ENCODE data around the gene MBP. TPM values are rescaled to one million over a fixed set of nuclear protein-coding genes. Genes with fewer than 3 reads are reported as not detected.
A peak's percentile ranks its signal among the peaks of the same experiment; 100 is the strongest.

Gene MBP
- total and polyA plus RNA-seq, 10 donors, result 11.1 to 96.0 (median 70.8) TPM

DNA sequence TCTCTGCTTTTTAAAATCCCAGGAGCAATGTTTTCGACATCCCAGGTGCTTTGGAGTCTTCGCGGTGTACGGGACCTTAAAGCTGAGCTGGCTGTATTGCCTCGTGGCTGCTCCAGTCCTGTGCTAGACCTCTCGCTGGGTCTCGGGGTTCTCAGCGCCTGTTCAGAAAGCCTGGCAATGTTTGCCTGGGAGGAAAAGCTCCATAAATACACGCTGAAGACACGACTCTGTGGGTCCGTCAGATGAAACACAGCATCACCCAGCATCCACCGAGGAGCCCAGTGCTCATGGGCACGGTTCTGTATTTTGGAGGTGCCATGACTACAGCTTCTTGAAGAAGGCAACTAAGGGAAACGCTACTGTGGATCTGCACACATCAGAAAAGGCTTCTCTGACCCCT lies 21.6 kb downstream of the MBP start:
- peak overlapping the region in 5 of 8 donors; percentile 46 to 91 (median 89) for H3K27ac ChIP-seq
- WGBS, 5 donors, result 93 to 97% (median 93%) methylated on average over 12 to 14 of the region's 14 CpGs
- H3K9me3 ChIP-seq, result no peaks in the 10 kb centered on the region
- no peak overlapping the region for H3K4me3 ChIP-seq
- intact Hi-C loops (cut with DNase I; ENCODE audit: low total_unique reads), result no loop called here
- peaks cover 50 to 100% (median 93%) of the 10 kb centered on the region in 6 donors for H3K4me1 ChIP-seq
- DNase-seq, result no peak
- TF ChIP-seq POLR2AphosphoS5 (IDR thresholded peaks at IDR 0.05), result no peak
- no peak for TF ChIP-seq POLR2A (IDR thresholded peaks at IDR 0.05)
- TF ChIP-seq, protein P1, sequence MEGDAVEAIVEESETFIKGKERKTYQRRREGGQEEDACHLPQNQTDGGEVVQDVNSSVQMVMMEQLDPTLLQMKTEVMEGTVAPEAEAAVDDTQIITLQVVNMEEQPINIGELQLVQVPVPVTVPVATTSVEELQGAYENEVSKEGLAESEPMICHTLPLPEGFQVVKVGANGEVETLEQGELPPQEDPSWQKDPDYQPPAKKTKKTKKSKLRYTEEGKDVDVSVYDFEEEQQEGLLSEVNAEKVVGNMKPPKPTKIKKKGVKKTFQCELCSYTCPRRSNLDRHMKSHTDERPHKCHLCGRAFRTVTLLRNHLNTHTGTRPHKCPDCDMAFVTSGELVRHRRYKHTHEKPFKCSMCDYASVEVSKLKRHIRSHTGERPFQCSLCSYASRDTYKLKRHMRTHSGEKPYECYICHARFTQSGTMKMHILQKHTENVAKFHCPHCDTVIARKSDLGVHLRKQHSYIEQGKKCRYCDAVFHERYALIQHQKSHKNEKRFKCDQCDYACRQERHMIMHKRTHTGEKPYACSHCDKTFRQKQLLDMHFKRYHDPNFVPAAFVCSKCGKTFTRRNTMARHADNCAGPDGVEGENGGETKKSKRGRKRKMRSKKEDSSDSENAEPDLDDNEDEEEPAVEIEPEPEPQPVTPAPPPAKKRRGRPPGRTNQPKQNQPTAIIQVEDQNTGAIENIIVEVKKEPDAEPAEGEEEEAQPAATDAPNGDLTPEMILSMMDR (IDR thresholded peaks at IDR 0.05 in 8 of 11, conservative IDR thresholded peaks at IDR 0.05 in 3 of 11), result no peak
- peaks cover 0 to 43% (median 0%) of the 10 kb centered on the region in 6 donors for H3K36me3 ChIP-seq
- H3K27me3 ChIP-seq (replicated peaks in 1 of 7), result no peaks in the 10 kb centered on the region

DNA sequence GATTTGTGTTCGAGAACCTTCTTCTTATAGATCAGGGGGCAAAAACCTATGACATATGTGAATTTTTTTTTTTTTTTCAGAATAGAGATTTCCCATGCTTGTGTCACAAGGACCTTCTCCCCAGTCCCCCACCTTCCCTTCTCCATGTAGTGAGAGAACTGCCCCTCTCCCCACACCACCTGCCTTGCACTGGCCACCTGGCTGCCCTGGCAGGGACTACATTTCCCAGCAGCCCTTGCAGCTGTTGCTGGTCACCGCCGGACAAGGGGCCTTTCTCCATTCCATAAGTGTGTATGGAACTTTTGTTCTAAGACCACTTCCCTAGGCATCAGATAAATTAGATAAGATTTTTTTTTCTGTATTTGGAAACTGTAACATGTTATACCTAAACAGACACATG lies 22.2 kb downstream of the MBP start:
- Histone ChIP-seq H3K4me3 (no peak overlapping the region), H3K9me3 (no peaks in the 10 kb centered on the region), H3K27me3 (replicated peaks in 1 of 7) (no peaks in the 10 kb centered on the region), H3K4me1 (peaks cover 53 to 100% (median 94%) of the 10 kb centered on the region in 6 donors), H3K36me3 (peaks cover 0 to 42% (median 0%) of the 10 kb centered on the region in 6 donors), H3K27ac (peak overlapping the region in 2 of 8 donors; percentile 89 to 90)
- intact Hi-C loops (cut with DNase I; ENCODE audit: low total_unique reads), result no loop called here
- WGBS, 5 donors, result 92 to 98% (median 93%) methylated on average over 3 of the region's 3 CpGs
- DNase-seq, result no peak
- TF ChIP-seq POLR2A (IDR thresholded peaks at IDR 0.05) (no peak), POLR2AphosphoS5 (IDR thresholded peaks at IDR 0.05) (no peak)
- TF ChIP-seq, protein P1 (IDR thresholded peaks at IDR 0.05 in 8 of 11, conservative IDR thresholded peaks at IDR 0.05 in 3 of 11), result no peak

DNA sequence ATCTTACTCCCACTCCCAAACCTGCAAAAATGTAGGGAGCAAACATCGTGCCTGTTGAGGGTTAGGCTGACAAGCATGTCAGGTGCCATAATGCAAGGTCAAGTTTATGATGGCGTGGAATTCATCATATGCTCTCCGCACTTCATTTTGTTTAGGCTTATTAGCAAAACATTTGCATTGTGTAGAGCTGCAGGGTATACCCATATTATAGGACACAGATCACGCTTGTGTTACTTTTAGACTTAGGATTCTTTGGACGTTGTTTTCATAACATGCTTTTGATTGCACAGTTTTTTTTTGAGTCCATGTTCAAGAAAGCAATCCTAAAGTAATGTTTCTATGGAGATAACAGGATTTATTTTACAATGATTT lies 22.9 kb downstream of the MBP start:
- H3K27ac ChIP-seq, result peak overlapping the region; percentile 27 to 95 (median 88)
- intact Hi-C loops (cut with DNase I; ENCODE audit: low total_unique reads), result loop anchor here (10.0 kb wide), 1 partner anchor 55 kb away; no protein-coding TSS in a partner anchor

DNA sequence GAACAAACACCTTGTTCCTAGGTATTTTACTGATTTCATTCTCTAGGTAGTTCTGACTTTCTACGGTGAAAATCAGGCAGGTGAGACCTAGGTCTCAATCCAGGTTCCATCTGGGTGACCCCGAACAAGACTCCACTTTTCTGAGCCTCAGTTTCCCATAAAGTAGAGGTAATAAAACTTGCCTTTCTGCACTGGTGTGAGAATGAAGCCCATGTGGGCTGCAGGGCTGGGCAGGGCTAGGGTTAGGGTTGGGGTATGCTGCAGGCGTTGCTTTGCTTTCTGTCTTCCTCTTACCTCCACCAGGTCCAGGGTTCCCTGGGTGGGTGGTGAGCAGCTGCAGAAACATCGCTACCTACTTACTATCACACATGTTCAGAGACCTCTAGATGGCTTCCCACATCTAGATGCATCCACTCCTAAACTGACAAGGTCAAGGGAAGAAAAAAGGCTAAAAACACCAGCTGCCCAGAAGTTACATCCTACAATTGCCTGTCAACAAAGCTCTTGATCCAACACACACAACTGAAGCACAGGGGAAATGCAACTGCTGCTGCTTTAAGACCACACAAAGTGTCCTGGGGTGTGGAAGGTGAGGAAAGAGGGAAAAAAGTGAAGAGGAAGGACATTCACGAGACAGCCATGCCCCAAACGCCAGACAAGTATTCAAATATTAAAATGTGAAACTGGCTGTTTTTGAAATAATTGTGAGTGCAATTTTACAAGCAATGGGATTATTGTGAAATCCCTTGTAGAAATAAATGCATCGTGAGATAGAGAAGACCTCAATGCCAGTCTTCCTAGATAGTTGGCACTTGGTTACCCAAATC lies 23.5 kb downstream of the MBP start:
- intact Hi-C loops (cut with DNase I; ENCODE audit: low total_unique reads), result loop anchor here (10.0 kb wide), 1 partner anchor 54 kb away; no protein-coding TSS in a partner anchor
- WGBS, 5 donors, result 63 to 79% (median 65%) methylated on average over 7 of the region's 7 CpGs
- no peak for DNase-seq
- peak overlapping the region; percentile 29 to 95 (median 88) for H3K27ac ChIP-seq
- no peaks in the 10 kb centered on the region for H3K27me3 ChIP-seq (replicated peaks in 1 of 7)
- peaks cover 59 to 100% (median 93%) of the 10 kb centered on the region in 6 donors for H3K4me1 ChIP-seq
- TF ChIP-seq POLR2A (IDR thresholded peaks at IDR 0.05) (no peak), POLR2AphosphoS5 (IDR thresholded peaks at IDR 0.05) (no peak)
- TF ChIP-seq, protein P1 (IDR thresholded peaks at IDR 0.05 in 8 of 11, conservative IDR thresholded peaks at IDR 0.05 in 3 of 11), result no peak
- peaks cover 0 to 41% (median under 1%) of the 10 kb centered on the region in 6 donors for H3K36me3 ChIP-seq
- H3K9me3 ChIP-seq, result no peaks in the 10 kb centered on the region
- peak overlapping the region in 1 of 8 donors; percentile 13 for H3K4me3 ChIP-seq

More for the DNA sequence above, 22.9 kb downstream of the MBP start:
- Histone ChIP-seq H3K9me3 (no peaks in the 10 kb centered on the region), H3K4me1 (peaks cover 53 to 100% (median 93%) of the 10 kb centered on the region in 6 donors), H3K27me3 (replicated peaks in 1 of 7) (no peaks in the 10 kb centered on the region), H3K4me3 (no peak overlapping the region), H3K36me3 (peaks cover 0 to 39% (median 0%) of the 10 kb centered on the region in 6 donors)
- 81 to 94% (median 91%) methylated on average over 5 of the region's 5 CpGs for WGBS, 5 donors
- DNase-seq, result no peak
- TF ChIP-seq POLR2A (IDR thresholded peaks at IDR 0.05), result no peak

All from spleen (tissue), 11 donors.